ENCODE data around the gene MRPS9.

MRPS9 gene

DNA sequence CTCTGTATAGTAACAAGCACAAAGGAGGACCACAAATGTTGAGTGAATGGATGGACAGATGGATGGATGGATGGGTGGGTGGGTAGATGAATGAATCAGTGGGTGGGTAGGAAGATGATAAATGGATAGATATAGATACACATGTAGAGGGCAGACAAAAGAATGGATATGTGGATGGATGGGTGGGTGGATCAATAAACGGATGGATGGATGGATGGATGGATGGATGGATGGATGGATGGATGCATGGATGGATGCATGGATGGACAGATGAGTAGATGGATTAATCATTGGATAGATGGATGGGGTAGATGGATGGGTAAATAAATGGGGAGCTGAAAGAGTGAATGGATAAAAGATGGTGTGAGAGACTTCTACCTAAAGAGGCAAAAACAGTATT, 111.4 kb downstream of the MRPS9 start:
- Mint-ChIP-seq H3K4me1 (peaks cover 5% of the 10 kb centered on the region), H3K27ac (no peak overlapping the region), H3K36me3 (no peaks in the 10 kb centered on the region), H3K4me3 (no peak overlapping the region), H3K27me3 (peaks cover 39% of the 10 kb centered on the region), H3K9me3 (no peaks in the 10 kb centered on the region)
